Adrenal gland (tissue), 12 donors: ENCODE measurements around the gene EXOSC9. TPM values are rescaled to one million over a fixed set of nuclear protein-coding genes. Genes with fewer than 3 reads are reported as not detected.

Experiments
- DNase-seq, 7 donors: peaks; one replicate each; pipeline ENCODE4 v3.0.0-alpha.2; 2019 to 2020
- H3K27ac ChIP-seq, 5 donors: fragments of 200-600 bp; sonication (generic) in 4 of 5; 1 replicate in 3 of 5; 2 replicates in 2 of 5; pipeline versions ENCODE4 v1.5.1 to v1.8.0; 2016 to 2020; ENCODE audit warnings: mild to moderate bottlenecking in 1 of 5
- H3K27me3 ChIP-seq: fragments of 200-600 bp; 2 replicates; pipeline ENCODE4 v1.8.0; 2021
- H3K36me3 ChIP-seq, 2 donors: fragments of 200-600 bp; replicated peaks in 1 of 2; 1 replicate in 1 of 2; 2 replicates in 1 of 2; pipeline versions ENCODE4 v1.5.1 to v1.8.0; 2018 to 2022
- H3K4me1 ChIP-seq, 2 donors: fragments of 200-600 bp; replicated peaks in 1 of 2; 1 replicate in 1 of 2; 2 replicates in 1 of 2; pipeline versions ENCODE4 v1.5.1 to v1.8.0; 2018 to 2021
- H3K4me3 ChIP-seq, 4 donors: fragments of 200-600 bp; sonication (generic) in 3 of 4; one replicate each; pipeline ENCODE4 v1.5.1; 2016 to 2018
- H3K9me3 ChIP-seq, 3 donors: fragments of 200-600 bp; sonication (generic) in 1 of 3; replicated peaks in 1 of 3; 1 replicate in 2 of 3; 2 replicates in 1 of 3; pipeline versions ENCODE4 v1.5.1 to v1.8.0; 2016 to 2021
- POLR2A ChIP-seq, 2 donors: fragments of 450-650 bp; IDR thresholded peaks; one replicate each; pipeline ENCODE4 v1.6.1; 2017; ENCODE audit warnings: antibody characterized with exemption in 2 of 2, mild to moderate bottlenecking in 2 of 2, moderate library complexity in 1 of 2
- WGBS, 4 donors: extraction: QIAGEN DNeasy Blood & Tissue Kit in 2 of 4; methylation state at CpG; one replicate each; pipeline versions ENCODE4 v1.1.5 to v1.1.7; 2013 to 2017; 5-methylcytosine and 5-hydroxymethylcytosine counted together
- intact Hi-C, 2 donors: fragments of 100-400 bp; cut with DNase I; formaldehyde crosslinking; loops; one replicate each; pipeline versions ENCODE4 v1.14.1 to v1.15.0; 2022 to 2023
- polyA plus RNA-seq, 3 donors: library from polyadenylated mRNA; stranded (reverse); fragments of 200-250 nt in 2 of 3; fragments of 350-450 nt in 1 of 3; fragmentation: Illumina TruSeq in 1 of 3; extraction: RNeasy Lipid Tissue Mini Kit (QIAGEN cat#74804) in 1 of 3; gene quantifications; one replicate each; pipeline ENCODE4 v1.2.3, GENCODE V29; 2013 to 2014
- total RNA-seq, 9 donors: library from RNA; depleted of rRNA in 4 of 9; stranded (reverse); fragments of >200 nt in 4 of 9; fragments of 120-200 nt in 1 of 9; fragmentation: NEBNext Ultra II Directional in 1 of 9; extraction: Animal tissue kit (Norgen Biotek cat#: 25700) in 1 of 9; gene quantifications; one replicate each; pipeline versions ENCODE4 v1.1.0 to v1.2.4, GENCODE V29; 2013 to 2023
- TF ChIP-seq, protein P1 (sequence below), 6 experiments: fragments of 450-650 bp in 4 of 6; fragments of 200-600 bp in 2 of 6; sonication (generic) in 1 of 6; IDR thresholded peaks; 1 replicate in 5 of 6; 2 replicates in 1 of 6; pipeline versions ENCODE4 v1.5.1 to v1.8.0; 2016 to 2021; ENCODE audit warnings: antibody characterized with exemption in 6 of 6, mild to moderate bottlenecking in 2 of 6, moderate library complexity in 1 of 6
- donor health status: healthy with polysubstance abuse.
- donor health status: Bipolar disorder and iron deficiency.
- donor health status: DM: yes; HTN: yes; CAD: no.
- donor health status: DM: no; HTN: no; CAD: no.
- donor health status: DM: no; HTN: no; CAD: no.
- donor health status: DM: yes; HTN: yes; CAD: no.

EXOSC9 gene
- total and polyA plus RNA-seq, 12 donors = 10.6 to 41.3 (median 22.1) TPM

DNA sequence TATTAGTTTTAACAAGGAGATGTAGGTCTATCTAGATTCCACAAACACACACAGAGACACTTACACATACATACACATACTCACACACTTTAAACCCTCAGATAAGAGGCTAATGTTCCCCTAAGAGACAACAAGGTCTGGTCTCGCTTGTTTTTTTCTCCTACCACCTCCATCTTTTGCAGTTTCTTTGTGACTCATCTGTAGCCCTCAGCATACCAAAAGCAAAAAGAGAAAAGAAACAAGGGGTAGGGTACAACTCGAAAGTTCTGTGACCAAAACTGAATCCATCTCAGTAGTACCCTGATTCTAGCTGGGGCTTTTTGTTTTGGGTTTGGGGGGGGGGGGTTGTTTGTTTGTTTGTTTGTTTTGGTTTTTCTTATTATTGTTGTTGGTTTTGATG lies 12.2 kb upstream of the EXOSC9 start:
- no peak for DNase-seq

DNA sequence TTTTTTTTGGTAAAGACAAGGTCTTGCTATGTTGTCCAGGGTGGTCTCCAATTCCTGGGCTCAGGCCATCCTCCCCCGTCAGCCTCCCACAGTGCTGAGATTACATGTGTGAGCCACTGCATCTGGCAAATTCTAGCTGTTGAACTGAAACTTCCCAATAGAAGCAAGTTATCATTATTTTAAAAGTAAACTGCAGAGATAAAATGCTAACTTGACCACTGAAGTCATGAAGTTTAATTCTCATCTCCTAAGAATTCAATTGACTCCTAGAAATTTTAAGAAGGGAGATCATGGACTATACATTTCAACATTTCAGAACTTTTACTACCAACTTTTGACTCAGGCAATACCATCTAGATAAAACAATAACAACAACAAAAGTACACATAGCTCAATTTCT lies 11.7 kb upstream of the EXOSC9 start:
- Histone ChIP-seq H3K4me1 (no peaks in the 10 kb centered on the region), H3K4me3 (no peak overlapping the region), H3K27me3 (no peaks in the 10 kb centered on the region), H3K36me3 (no peaks in the 10 kb centered on the region), H3K9me3 (no peaks in the 10 kb centered on the region), H3K27ac (no peak overlapping the region)
- no peak for TF ChIP-seq POLR2A (IDR thresholded peaks at IDR 0.05)
- TF ChIP-seq, protein P1, sequence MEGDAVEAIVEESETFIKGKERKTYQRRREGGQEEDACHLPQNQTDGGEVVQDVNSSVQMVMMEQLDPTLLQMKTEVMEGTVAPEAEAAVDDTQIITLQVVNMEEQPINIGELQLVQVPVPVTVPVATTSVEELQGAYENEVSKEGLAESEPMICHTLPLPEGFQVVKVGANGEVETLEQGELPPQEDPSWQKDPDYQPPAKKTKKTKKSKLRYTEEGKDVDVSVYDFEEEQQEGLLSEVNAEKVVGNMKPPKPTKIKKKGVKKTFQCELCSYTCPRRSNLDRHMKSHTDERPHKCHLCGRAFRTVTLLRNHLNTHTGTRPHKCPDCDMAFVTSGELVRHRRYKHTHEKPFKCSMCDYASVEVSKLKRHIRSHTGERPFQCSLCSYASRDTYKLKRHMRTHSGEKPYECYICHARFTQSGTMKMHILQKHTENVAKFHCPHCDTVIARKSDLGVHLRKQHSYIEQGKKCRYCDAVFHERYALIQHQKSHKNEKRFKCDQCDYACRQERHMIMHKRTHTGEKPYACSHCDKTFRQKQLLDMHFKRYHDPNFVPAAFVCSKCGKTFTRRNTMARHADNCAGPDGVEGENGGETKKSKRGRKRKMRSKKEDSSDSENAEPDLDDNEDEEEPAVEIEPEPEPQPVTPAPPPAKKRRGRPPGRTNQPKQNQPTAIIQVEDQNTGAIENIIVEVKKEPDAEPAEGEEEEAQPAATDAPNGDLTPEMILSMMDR (IDR thresholded peaks at IDR 0.05) = no peak
- intact Hi-C loops = no loop called here
- WGBS, 4 donors = 44 to 78% (median 60%) methylated on average over 1 of the region's 1 CpG
- no peak for DNase-seq

More for the DNA sequence above, 12.2 kb upstream of the EXOSC9 start:
- no peaks in the 10 kb centered on the region for H3K4me1 ChIP-seq
- 65 to 83% (median 75%) methylated on average over 2 of the region's 2 CpGs for WGBS, 4 donors
- no peaks in the 10 kb centered on the region for H3K27me3 ChIP-seq
- H3K27ac ChIP-seq = no peak overlapping the region
- TF ChIP-seq, protein P1 (IDR thresholded peaks at IDR 0.05) = no peak
- no peak for TF ChIP-seq POLR2A (IDR thresholded peaks at IDR 0.05)
- H3K4me3 ChIP-seq = no peak overlapping the region
- H3K9me3 ChIP-seq = no peaks in the 10 kb centered on the region
- intact Hi-C loops = no loop called here
- H3K36me3 ChIP-seq = no peaks in the 10 kb centered on the region

DNA sequence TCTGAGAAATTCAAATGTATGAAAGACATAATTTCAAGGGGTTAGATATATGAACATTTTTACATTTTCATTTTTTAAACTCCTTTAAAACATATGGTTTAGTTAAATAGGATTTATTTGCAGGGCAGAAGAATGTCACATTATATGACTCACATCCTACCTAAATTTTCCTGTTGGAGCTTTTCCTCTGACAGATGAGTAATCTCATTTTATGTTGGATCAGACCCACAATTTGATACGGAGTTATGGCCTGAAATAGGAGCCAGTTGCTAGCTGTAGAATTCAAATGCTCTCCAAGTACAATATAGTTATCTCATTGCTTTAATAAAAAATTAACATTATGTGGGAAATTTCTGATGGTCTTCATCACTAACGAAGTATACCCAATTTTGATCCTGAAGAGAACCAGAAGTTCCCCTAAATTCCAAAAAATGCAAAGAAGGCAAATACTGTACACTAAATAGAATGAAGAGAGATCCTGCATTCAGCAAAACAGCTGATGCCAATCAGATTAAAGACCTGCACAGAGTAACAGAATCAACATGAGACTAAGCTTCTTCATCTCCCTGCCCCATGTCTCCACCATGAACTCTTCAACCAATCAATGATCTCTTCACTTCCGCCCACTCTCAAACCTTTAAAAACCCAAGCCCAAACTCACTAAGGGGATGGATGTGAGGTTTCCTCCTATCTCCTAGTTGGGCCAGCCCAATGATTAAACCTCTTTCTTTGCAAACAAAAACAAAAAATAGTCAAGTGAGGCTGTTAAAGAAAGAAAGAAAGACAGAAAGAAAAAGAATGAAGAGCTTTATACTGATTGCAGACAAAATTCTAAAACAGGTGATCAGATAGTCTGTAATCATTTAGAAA lies 10.9 kb upstream of the EXOSC9 start:
- intact Hi-C loops = no loop called here
- 54 to 66% (median 64%) methylated on average over 3 of the region's 3 CpGs for WGBS, 4 donors

DNA sequence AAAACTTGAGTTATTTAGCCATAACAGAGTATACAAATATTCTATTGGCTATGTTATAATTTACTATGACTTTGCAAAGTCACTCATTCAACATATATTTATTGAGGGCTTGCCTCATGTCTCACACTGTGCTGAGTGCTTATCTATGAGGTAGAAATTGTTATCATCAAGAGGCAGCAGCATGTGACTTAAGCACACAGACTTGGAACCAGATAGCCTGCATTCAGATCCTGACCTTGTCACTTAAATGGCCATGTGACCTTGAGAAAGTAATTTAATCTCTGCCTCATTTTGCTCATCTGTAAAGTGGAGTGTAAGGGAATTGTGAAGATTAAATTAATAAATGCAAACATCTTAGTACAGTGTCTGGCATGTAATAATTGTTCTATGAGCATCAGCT lies 10.1 kb upstream of the EXOSC9 start:
- DNase-seq = no peak
- intact Hi-C loops = no loop called here
- H3K36me3 ChIP-seq = no peaks in the 10 kb centered on the region
- no peak overlapping the region for H3K27ac ChIP-seq
- no peaks in the 10 kb centered on the region for H3K9me3 ChIP-seq
- no peaks in the 10 kb centered on the region for H3K27me3 ChIP-seq
- TF ChIP-seq POLR2A (IDR thresholded peaks at IDR 0.05) = no peak
- TF ChIP-seq, protein P1 (IDR thresholded peaks at IDR 0.05) = no peak
- H3K4me1 ChIP-seq = no peaks in the 10 kb centered on the region
- H3K4me3 ChIP-seq = no peak overlapping the region

More for the DNA sequence above, 10.9 kb upstream of the EXOSC9 start:
- Histone ChIP-seq H3K4me1 (no peaks in the 10 kb centered on the region), H3K36me3 (no peaks in the 10 kb centered on the region), H3K4me3 (no peak overlapping the region), H3K27ac (no peak overlapping the region), H3K9me3 (no peaks in the 10 kb centered on the region), H3K27me3 (no peaks in the 10 kb centered on the region)
- no peak for DNase-seq
- TF ChIP-seq, protein P1 (IDR thresholded peaks at IDR 0.05) = no peak
- no peak for TF ChIP-seq POLR2A (IDR thresholded peaks at IDR 0.05)
